GM18505 (cell line): ENCODE measurements around the gene PDP2.
A peak's percentile ranks its signal among the peaks of the same experiment; 100 is the strongest.

Experiments used
- ATAC-seq: cut with Tn5 transposase; IDR thresholded peaks from one replicate; pipeline ENCODE4 v1.9.1; 2021; ENCODE audit not compliant: unreplicated experiment
- POLR2A ChIP-seq: IDR thresholded peaks from 4 replicates; pipeline ENCODE4 v1.6.1; 2011; ENCODE audit warnings: borderline replicate concordance; ENCODE audit not compliant: insufficient read depth, insufficient read length; ENCODE audit errors: extremely low read depth

PDP2 gene

GRCh38 chr16:66880288-66881013 lies at the start of gene PDP2:
Gene PDP2, plus strand, starts transcription at chr16:66880515. Its CDS starts 3,770 bp downstream, at chr16:66884285.
- TF ChIP-seq POLR2A, result peak; percentile 83
- ATAC-seq, result peak; percentile 97

- no peak for ATAC-seq
- TF ChIP-seq POLR2A, result no peak
These were observed 48.1 kb upstream of the PDP2 start for GRCh38 chr16:66832190-66832589.

- ATAC-seq, result no peak
These were observed 47.5 kb upstream of the PDP2 start for GRCh38 chr16:66832661-66833305.

GRCh38 chr16:66834746-66835145 lies 45.6 kb upstream of the PDP2 start:
- no peak for ATAC-seq

More at GRCh38 chr16:66832661-66833305, 47.5 kb upstream of the PDP2 start:
- TF ChIP-seq POLR2A, result no peak

GRCh38 chr16:66840883-66841282 lies 39.4 kb upstream of the PDP2 start:
- no peak for ATAC-seq
- TF ChIP-seq POLR2A, result no peak

More at GRCh38 chr16:66834746-66835145, 45.6 kb upstream of the PDP2 start:
- no peak for TF ChIP-seq POLR2A

GRCh38 chr16:66841366-66841765 lies 38.9 kb upstream of the PDP2 start:
- ATAC-seq, result no peak
- TF ChIP-seq POLR2A, result no peak

- no peak for ATAC-seq
- TF ChIP-seq POLR2A, result no peak
These were observed 37.5 kb upstream of the PDP2 start for GRCh38 chr16:66842765-66843164.

GRCh38 chr16:66843191-66843590 lies 37.1 kb upstream of the PDP2 start:
- ATAC-seq, result no peak
- no peak for TF ChIP-seq POLR2A

GRCh38 chr16:66844009-66844341 lies 36.3 kb upstream of the PDP2 start:
- ATAC-seq, result no peak

GRCh38 chr16:66844342-66845079 lies 35.8 kb upstream of the PDP2 start, which contains the start of gene CA7:
Gene CA7, plus strand, starts transcription at chr16:66844414. Its CDS starts 74 bp downstream, at chr16:66844488.
- no peak for TF ChIP-seq POLR2A
- ATAC-seq, result no peak

More at GRCh38 chr16:66844009-66844341, 36.3 kb upstream of the PDP2 start:
- no peak for TF ChIP-seq POLR2A

GRCh38 chr16:66845080-66845410 lies 35.3 kb upstream of the PDP2 start:
- no peak for ATAC-seq
- no peak for TF ChIP-seq POLR2A

GRCh38 chr16:66845791-66846221 lies 34.5 kb upstream of the PDP2 start:
- ATAC-seq, result no peak
- TF ChIP-seq POLR2A, result no peak

GRCh38 chr16:66846266-66846665 lies 34.0 kb upstream of the PDP2 start:
- no peak for ATAC-seq
- no peak for TF ChIP-seq POLR2A
